Loucy (cell line): ENCODE results near the gene KRT2.

ENCODE experiments used
- CTCF ChIP-seq: fragments of 200-600 bp; sonication (generic); conservative IDR thresholded peaks from 2 replicates; pipeline ENCODE4 v1.5.1; 2014; ENCODE audit warnings: mild to moderate bottlenecking, antibody characterized with exemption, low read length
- EZH2phosphoT487 ChIP-seq: fragments of 200-600 bp; IDR thresholded peaks from 2 replicates; pipeline ENCODE4 v1.6.1; 2018; ENCODE audit warnings: antibody characterized with exemption, mild to moderate bottlenecking, moderate library complexity, borderline replicate concordance

- TF ChIP-seq EZH2phosphoT487 (no peak), CTCF (no peak)
Measured at GRCh38 chr12:52660934-52661499, 9.0 kb upstream of the KRT2 start.
